Activated CD4-positive, alpha-beta T cell treated with anti-CD3 and anti-CD28 coated beads for 24 hours (primary cell): Measurements from ENCODE around the gene PLCH2.

ENCODE experiments used
- DNase-seq, 2 donors: peaks; one replicate each; pipeline ENCODE4 v3.0.0-alpha.2; 2020; ENCODE audit warnings: low read depth in 2 of 2

PLCH2 gene

DNA sequence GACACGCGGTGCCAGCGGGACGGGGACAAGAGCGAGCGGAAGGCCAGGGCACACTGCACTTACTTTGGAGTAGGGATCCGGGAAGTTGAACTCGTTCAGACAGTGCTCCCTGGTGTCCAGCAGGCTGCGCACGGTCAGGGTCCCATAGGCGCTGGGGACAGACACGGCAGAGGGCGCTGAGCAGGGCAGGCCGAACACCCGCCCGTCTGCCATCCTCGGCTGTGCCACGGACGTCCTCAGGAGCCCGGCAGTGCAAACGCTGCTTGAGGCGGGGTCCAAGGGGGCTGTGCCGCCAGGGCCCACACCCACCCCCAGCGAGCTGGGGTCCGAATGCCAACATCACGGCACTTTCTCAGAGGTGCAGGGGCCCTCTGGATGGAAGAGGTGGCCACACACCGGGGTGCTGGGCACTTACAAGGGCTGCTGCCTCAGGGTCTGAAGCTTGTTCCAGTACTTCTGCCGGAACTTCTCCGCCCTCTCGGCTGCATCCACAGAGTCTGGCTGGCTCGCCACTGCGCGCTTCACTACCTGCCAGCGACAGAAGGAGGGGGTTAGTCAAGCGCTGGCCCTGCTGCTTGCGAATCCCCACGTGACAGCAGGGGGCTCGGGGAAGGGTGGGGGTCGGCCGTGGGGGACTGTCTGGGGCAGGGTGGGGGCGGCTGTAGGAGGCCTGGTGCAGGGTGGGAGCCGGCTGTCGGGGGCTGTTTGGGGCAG, 38.0 kb downstream of the PLCH2 start:
- no peak for DNase-seq

DNA sequence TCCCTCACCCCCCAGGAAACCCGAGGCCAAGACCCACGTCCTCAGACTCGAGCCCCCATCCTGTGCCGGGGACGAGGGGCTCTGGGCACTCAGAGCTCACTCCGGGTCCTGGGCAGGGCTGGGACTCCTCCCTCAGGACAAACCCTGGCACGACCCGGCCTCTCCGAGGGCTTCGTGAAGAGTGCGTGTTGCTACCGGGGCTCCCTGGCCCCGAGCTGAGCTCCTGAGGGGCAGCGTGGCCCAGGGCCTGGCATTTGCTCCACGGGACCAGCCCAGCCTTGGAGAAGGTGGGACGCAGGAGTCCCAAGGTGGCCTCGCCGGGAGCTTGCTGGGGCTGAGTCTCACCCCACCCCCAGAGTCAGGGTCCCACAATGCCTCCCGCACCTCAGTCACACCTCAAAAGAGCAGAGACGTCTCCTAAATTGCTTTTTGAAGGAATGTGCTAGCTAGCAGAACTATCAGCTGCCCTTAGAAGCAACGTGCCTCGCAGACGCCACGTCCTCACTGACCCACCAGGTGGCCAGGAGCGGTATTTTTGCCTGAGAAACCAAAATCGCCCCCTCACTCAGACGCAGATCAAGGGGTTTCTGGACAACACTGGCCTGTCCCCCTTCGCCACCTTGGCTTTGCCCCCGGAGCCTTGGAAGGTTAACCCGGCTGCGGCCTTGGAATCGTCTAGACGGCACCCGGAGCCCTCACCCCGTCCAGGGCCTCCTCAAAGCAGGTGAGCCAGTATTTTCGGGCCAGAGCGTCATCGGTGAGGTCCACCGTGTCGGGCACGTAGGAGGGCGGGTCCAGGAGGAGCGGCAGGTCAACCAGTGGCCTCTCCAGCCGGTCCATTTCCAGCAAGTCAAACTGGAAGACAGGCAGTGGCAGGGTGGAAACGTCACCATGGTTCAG, 39.0 kb downstream of the PLCH2 start:
- DNase-seq: no peak

DNA sequence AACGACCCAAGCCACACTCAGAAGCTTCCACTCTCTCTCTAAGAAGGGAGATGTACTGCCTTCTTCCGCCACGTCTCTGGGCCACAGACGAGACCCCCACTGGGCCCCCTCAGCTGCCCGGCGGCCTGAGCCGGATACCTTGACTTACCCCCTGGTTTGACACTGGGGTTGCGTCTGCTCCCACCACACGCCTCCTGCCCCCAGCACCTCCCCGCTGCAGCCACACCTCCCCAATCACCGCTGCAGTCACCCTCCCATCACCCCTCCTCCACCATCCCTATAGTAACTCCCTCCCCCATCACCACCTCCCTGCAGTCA, 39.6 kb downstream of the PLCH2 start:
- no peak for DNase-seq

- no peak for DNase-seq
These were observed 40.0 kb downstream of the PLCH2 start for GRCh38 chr1:2516124-2516523.

- no peak for DNase-seq
These were observed 40.9 kb downstream of the PLCH2 start for GRCh38 chr1:2516946-2517345.

DNA sequence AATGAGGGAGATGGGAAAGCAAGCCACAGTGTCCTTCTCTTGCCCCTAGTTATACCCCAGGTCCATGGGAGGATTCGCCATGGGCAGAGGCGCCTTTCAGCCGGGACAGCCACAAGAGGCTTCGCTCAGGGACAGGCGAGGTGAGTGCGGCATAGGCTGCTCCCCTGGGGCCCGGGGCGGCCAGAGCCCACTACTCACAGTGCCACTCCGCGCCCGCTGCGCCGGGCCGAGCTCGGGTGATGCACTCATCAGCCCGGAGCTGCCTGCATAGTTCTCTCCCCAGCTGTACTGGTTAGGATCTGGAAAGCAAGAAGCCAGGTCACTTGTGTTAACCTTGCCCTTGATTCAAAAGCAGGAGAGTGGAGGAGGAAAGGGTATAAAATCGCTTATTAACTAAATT, 41.9 kb downstream of the PLCH2 start:
- DNase-seq: no peak

DNA sequence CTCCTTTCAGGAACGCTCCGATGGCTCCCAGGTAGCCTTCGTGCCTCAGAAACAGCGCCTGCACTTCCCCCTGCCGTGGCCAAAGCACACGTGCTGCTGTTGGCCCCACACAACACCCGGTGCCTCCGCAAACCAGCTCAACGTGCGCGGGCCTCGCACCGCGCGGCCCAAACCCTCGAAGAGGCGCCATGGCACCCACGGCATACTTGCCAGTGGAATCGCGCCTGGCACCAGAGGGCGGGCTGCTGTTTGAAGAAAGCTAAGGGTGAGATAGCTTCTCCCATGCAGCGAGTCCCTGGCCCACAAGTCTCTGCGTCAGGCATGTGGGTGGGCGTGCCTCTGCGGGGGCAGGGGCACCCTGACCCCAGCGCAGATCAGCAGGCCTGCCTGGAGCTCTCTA, 42.4 kb downstream of the PLCH2 start:
- DNase-seq: no peak

DNA sequence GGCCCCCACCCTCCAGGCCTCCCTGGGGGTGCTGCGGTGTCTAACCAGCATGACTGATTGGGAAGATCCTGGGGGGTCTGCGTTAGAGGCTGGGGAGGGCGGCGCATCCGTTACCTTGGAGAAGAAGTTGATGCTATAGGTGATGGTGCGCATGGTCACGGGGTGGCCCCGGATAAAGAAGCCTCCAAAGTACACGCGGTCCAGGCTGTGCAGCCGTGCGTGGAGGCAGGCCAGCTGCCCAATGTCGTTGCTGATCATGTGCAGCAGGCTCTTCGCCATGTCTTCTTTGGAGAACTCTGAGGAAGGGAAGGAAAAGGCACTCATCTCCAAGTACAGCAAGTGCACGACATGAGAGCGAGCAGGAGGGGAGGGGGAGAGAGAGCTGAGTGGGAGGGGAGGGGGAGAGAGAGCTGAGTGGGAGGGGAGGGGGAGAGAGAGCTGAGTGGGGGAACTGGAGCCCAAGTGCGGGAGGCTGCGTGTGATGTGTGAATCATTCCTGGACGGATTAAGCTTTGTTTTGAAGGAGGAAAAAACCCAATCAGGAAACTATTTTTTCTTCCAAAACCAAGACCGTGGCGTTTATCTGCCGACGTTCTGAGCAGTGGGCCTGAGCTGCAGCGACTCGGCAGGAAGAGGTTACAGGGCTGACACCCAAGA, 43.1 kb downstream of the PLCH2 start:
- DNase-seq: no peak

DNA sequence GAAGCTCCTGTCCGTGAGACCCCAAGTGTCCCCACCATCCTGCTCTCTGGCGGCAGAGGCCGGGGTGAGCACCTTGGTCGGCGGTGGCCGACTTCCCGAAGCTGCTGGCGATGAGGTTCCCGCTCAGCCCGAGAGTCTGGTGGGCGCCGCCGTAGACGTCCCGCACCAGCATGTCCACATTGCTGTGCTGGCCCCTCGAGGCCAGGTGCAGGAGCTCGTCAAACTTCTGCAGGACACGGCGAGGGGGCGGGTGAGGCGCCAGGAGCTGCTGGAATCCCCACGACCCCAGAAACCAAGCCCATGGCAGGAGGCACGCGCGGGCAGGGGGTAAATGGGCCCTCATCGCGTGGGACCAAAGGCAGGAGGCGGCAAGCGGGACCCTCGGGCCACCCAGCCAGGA, 43.6 kb downstream of the PLCH2 start:
- no peak for DNase-seq

GRCh38 chr1:2520206-2520605, 44.1 kb downstream of the PLCH2 start:
- DNase-seq: no peak

DNA sequence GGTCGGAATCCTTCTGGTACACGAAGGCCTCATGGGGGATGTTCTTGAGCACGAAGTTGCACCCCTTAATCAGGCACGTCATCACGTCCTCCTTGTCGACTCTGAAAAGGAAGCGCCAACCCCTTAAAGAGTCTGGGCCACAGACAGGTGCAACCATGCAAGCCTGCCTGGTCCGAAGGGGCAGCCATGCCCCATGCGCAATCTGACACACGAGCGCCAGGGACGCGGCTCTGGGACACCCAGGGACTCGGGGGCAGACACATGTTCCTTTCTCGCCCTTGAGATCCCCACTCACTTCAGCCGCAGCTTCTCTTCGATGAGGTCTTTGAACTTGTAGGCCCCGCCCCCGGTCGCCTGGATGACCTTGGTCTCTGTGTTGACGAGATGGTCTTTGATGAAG, 44.7 kb downstream of the PLCH2 start:
- no peak for DNase-seq

DNA sequence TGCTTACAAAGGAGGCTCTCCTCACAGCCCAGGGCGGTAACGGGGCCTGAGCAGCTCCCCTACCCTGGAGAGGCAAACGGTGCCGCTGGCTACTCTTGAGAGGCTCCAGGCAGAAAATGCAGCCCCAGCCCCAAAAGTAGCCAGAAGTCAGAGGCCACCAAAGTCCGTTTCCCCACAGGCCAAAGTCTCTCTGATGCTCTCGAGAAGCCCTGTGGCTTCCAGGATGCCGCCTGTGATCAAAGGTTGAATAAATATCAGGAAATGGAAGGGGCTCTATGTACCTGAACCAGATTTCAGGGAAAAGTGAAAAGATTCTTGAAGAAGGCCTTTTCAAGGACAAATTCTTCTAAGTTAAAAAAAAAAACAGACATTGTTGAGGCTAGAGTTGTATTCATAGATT, 46.1 kb downstream of the PLCH2 start:
- DNase-seq: no peak

DNA sequence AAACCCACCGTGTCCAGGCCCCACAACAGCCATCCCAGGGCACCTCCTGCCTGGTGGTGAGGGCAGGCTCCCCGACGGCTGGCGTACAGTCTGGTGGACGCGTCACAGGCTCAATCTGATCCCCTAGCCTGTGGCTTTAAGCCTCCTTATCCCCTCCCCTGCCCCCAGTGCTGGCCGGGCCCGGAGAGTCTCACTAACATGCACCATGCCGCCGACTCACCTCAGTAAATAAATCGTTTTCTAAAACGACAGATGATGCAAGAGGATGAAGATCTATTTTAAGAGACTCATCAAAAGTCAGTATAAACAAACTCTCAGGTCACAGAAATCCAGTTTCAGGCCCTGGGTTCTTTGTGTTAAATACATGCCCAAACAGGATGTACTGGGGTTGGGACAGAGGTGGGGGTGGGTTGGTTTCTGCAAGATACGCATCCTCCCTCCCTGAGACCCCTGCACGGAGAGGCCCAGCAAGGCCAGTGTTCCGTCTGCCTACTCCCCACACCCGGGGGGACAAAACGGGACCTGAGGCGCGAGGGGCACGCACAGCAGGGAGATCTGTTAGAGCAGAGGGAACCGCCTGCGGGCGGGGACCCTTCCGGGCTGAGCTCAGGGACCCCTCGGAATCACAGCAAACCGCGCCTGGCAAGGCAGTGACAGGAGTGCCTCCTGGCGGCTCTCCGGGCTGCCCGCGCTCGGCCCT, 47.3 kb downstream of the PLCH2 start:
- DNase-seq: no peak

DNA sequence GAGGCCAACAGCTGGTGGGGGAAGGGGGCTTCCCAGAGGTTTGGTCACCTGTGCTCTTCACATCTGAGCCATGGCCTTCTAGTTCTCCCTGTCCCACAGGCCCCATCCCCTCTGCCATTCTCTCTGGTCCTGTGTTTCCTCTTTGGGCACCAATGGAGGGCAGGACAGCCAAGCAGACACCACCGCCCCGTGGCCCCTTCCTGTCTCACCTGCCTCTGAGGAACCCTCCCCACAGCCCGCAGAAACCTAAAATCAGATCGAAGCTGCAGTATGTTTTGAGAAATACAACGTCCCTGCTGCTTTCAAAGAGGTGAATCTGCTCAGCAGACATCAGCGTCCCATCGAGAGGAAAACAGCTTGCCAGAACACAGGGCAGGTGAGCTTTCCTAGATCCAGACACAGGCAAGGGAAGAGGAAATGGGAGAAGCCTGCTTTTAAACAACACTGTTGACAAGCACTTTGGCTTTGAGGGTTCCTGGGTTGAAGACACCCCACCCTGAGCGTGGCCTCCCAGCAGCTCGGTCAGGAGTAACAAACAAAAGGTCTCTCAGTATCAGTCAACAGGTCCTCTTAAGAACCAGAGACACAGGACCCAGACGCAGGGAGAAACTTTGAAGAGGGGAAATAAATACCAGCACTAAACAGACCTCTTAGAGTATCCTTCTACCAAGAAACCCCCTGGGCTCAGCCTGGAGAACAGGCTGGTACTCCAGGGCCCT, 48.0 kb downstream of the PLCH2 start:
- DNase-seq: peak in 1 of 2 donors; percentile 20

DNA sequence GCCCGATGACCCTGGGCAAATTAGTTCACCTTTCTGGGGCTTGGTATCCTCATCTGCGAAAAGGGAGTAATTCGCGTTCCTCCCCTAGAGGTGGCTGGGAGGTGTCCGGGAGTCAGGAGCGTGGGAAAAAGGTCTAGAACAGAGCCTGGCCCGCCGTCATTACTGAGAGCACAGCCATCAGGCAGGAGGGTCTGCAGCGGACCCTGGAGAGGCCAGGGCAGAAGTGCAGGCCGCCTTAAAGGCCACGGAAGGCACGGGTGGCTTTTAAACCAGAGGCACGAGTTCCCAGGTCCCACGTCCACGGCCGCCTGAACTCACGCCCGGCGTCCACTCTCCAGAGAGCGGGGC, 49.5 kb downstream of the PLCH2 start:
- DNase-seq: no peak

GRCh38 chr1:2525920-2526823, 50.1 kb downstream of the PLCH2 start, which contains the start of gene PANK4:
PANK4 (minus strand) TSS chr1:2526596; CDS start chr1:2526587, 9 bp downstream.
- DNase-seq: peak; percentile 75 to 79

DNA sequence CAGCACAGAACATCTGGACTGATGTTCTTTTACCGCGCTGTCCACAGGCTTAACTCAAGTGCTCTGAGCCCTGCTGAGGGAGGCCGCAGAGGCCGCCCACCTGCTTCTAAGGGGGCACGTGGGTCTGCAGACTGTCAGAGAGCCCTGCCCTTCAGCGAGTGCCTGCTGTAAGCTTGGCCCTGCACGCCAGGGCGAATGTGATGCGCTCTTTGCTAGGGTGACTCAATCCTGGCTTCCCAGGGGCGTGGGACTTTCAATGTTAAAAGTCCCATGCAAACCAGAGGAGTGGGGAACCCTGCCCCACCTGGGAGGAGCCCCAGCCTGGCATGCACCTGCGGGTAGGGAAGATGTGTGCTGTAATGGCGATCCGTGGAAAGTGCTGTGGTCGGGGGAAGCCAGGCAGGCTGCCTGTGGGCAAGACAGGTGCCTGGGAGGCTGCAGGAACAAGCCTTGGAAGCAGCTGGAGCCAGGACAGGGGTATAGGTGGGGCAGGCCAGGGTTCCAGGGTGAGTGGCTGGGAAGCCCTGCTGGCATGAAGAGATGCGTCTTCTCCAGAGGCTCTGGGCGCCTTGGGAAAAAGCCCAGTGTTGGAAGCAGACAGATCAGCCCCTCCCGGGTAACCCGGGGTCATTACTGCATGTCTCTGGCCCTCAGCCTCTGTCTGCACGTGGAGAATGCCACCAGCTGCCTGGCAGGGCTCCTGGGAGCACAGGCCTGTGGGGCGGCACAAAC, 50.9 kb downstream of the PLCH2 start:
- DNase-seq: peak; percentile 37 to 53

- no peak for DNase-seq
These were observed 51.4 kb downstream of the PLCH2 start for GRCh38 chr1:2527556-2527860.

GRCh38 chr1:2528016-2528415, 51.9 kb downstream of the PLCH2 start:
- DNase-seq: no peak

DNA sequence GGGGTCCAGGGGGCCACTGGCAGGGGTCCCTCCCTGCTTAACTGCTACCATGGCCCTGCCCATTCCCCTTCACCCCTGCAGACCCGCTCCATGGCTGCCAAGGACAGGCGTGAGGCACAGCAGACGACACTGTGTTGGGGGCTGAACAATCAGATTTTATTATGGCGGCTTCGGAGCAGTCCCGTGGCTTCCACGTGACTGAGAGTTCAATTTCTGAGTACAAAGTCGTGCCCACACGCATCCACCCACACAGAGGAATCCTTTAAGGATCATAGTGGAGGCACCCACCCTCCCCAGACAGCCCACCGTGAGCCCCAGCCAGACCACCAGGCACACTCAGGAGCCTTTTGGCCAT, 52.5 kb downstream of the PLCH2 start:
- DNase-seq: no peak
